Endothelial cell of umbilical vein (primary cell): Measurements from ENCODE around the gene RMI2. TPM values are rescaled to one million over a fixed set of nuclear protein-coding genes. Genes with fewer than 3 reads are reported as not detected.

Source experiments
- BruUV-seq: library from RNA; stranded (reverse); fragments of 400-500 nt; replicated peaks from 2 replicates; lab custom pipeline; 2021; lab: Mats Ljungman, UMichigan
- CTCF ChIA-PET: fragments of 300-600, 350-600 bp; sonication (Branson Sonifier 250); formaldehyde crosslinking; loops from one replicate; lab custom pipeline; 2021; ENCODE audit warnings: antibody characterized with exemption, inconsistent platforms; lab: Charles Lee
- POLR2A ChIA-PET: fragments of 300-600, 350-600 bp; sonication (Branson Sonifier 250); formaldehyde crosslinking; loops from one replicate; lab custom pipeline; 2021; ENCODE audit warnings: antibody characterized with exemption, inconsistent platforms; lab: Charles Lee
- DNase-seq: peaks from one replicate; pipeline ENCODE4 v3.0.0-alpha.2; 2011; ENCODE audit warnings: low read depth, low spot score
- FAIRE-seq: peaks from 2 replicates; lab custom pipeline; 2011; peaks lifted over from hg19 to GRCh38; lab: Jason Lieb, UNC
- H2AFZ ChIP-seq: 2 replicates; pipeline ENCODE4 v1.6.0; 2012; ENCODE audit warnings: low read depth, low read length, control low read depth, inconsistent platforms
- H3K27ac ChIP-seq: 2 replicates; pipeline ENCODE4 v1.5.1; 2011; ENCODE audit warnings: low read depth, mild to moderate bottlenecking, control low read depth, low read length, moderate library complexity; ENCODE audit not compliant: insufficient read depth
- H3K27me3 ChIP-seq, 2 experiments: 2 replicates each; pipeline versions ENCODE4 v1.6.0 to v1.6.1; 2011; ENCODE audit warnings: low read length in 2 of 2, mixed read lengths in 1 of 2; ENCODE audit not compliant: control insufficient read depth in 2 of 2, insufficient read depth in 2 of 2
- H3K36me3 ChIP-seq, 2 experiments: 2 replicates in 1 of 2; 3 replicates in 1 of 2; pipeline ENCODE4 v1.5.1; 2011; ENCODE audit warnings: low read length in 2 of 2, mild to moderate bottlenecking in 1 of 2, moderate library complexity in 1 of 2; ENCODE audit not compliant: control insufficient read depth in 2 of 2, insufficient read depth in 2 of 2; ENCODE audit errors: extremely low read depth in 1 of 2
- H3K4me1 ChIP-seq: 3 replicates; pipeline ENCODE4 v1.5.1; 2011; ENCODE audit warnings: mild to moderate bottlenecking, low read length; ENCODE audit not compliant: control insufficient read depth, insufficient read depth; ENCODE audit errors: extremely low read depth
- H3K4me2 ChIP-seq: 2 replicates; pipeline ENCODE4 v1.6.1; 2011; ENCODE audit warnings: low read length, control low read depth, mixed read lengths; ENCODE audit not compliant: insufficient read depth
- H3K4me3 ChIP-seq, 3 experiments: fragments of 200-600 bp in 1 of 3; sonication (generic), shearing (Covaris generic) in 1 of 3; replicated peaks in 1 of 3; 2 replicates each; pipeline ENCODE4 v1.5.1; 2011 to 2016; ENCODE audit warnings: control low read depth in 3 of 3, low read length in 3 of 3, mild to moderate bottlenecking in 2 of 3, inconsistent platforms in 1 of 3, low read depth in 1 of 3, moderate library complexity in 1 of 3; ENCODE audit not compliant: insufficient read depth in 1 of 3
- H3K79me2 ChIP-seq: 2 replicates; pipeline ENCODE4 v1.6.0; 2012; ENCODE audit warnings: low read length, inconsistent platforms; ENCODE audit not compliant: control insufficient read depth, insufficient read depth
- H3K9ac ChIP-seq: replicated peaks from 2 replicates; pipeline ENCODE3; 2011; ENCODE audit warnings: low read length, control low read depth; ENCODE audit not compliant: insufficient read depth; ENCODE audit errors: extremely low read depth
- H3K9me1 ChIP-seq: replicated peaks from 3 replicates; pipeline ENCODE4 v1.6.0; 2011; ENCODE audit warnings: mild to moderate bottlenecking, low read length; ENCODE audit not compliant: control insufficient read depth, insufficient read depth; ENCODE audit errors: extremely low read depth
- H3K9me3 ChIP-seq: replicated peaks from 2 replicates; pipeline ENCODE4 v1.5.1; 2012; ENCODE audit warnings: low read length, inconsistent platforms; ENCODE audit not compliant: control insufficient read depth, insufficient read depth
- H4K20me1 ChIP-seq: replicated peaks from 2 replicates; pipeline ENCODE3; 2011; ENCODE audit warnings: mild to moderate bottlenecking, low read length; ENCODE audit not compliant: control insufficient read depth, insufficient read depth; ENCODE audit errors: extremely low read depth
- CTCF ChIP-seq, 2 donors: IDR thresholded peaks; 1 replicate in 1 of 2; 2 replicates in 1 of 2; pipeline ENCODE4 v1.5.1; 2011; ENCODE audit warnings: low read length in 2 of 2, mild to moderate bottlenecking in 2 of 2, moderate library complexity in 2 of 2, control low read depth in 1 of 2, inconsistent platforms in 1 of 2, low read depth in 1 of 2; ENCODE audit not compliant: insufficient read depth in 1 of 2; ENCODE audit errors: extremely low read depth in 1 of 2
- EZH2 ChIP-seq: IDR thresholded peaks from 2 replicates; pipeline ENCODE4 v1.6.1; 2012; ENCODE audit warnings: borderline replicate concordance, low read depth, mild to moderate bottlenecking, moderate library complexity, low read length, inconsistent platforms; ENCODE audit not compliant: severe bottlenecking
- FOS ChIP-seq: IDR thresholded peaks from 2 replicates; pipeline ENCODE4 v1.6.1; 2011; ENCODE audit warnings: mild to moderate bottlenecking, low read length, moderate library complexity, borderline replicate concordance; ENCODE audit not compliant: insufficient read depth
- GATA2 ChIP-seq: IDR thresholded peaks from 2 replicates; pipeline ENCODE4 v1.7.0; 2011; ENCODE audit warnings: low read depth, mild to moderate bottlenecking, moderate library complexity, mixed read lengths, low read length; ENCODE audit not compliant: insufficient read length, insufficient read depth
- MAX ChIP-seq: IDR thresholded peaks from 2 replicates; pipeline ENCODE4 v1.6.1; 2011; ENCODE audit not compliant: insufficient read depth, insufficient read length
- MYC ChIP-seq: IDR thresholded peaks from one replicate; pipeline ENCODE4 v1.6.1; 2011; ENCODE audit warnings: mild to moderate bottlenecking, low read depth, low read length
- POLR2A ChIP-seq: IDR thresholded peaks from 2 replicates; pipeline ENCODE4 v1.6.1; 2012; ENCODE audit warnings: low read depth, mild to moderate bottlenecking, control low read depth, low read length
- POLR2AphosphoS5 ChIP-seq: IDR thresholded peaks from 2 replicates; pipeline ENCODE4 v1.6.1; 2012; ENCODE audit warnings: low read depth, mild to moderate bottlenecking, control low read depth, low read length, moderate library complexity; ENCODE audit not compliant: insufficient read depth
- dilution Hi-C: fragments of 300-500 bp; cut with MboI; formaldehyde crosslinking; loops from one replicate; pipeline ENCODE4 v1.15.0; 2019; ENCODE audit warnings: low sequenced_read_pairs; ENCODE audit not compliant: extremely low pct_ligation_motif_present
- intact Hi-C: fragments of 100-400 bp; cut with micrococcal nuclease; formaldehyde crosslinking; loops from one replicate; pipeline ENCODE4 v1.10.0; 2022
- polyA plus RNA-seq, 4 experiments: library from polyadenylated mRNA; depleted of rRNA in 3 of 4; stranded (reverse) in 3 of 4; unstranded in 1 of 4; fragments of >200 nt; gene quantifications; 2 replicates each; pipeline versions ENCODE4 v1.2.1 to v1.2.3, GENCODE V29; 2011 to 2012; ENCODE audit warnings: missing spikeins in 1 of 4
- total RNA-seq: library from RNA; stranded (reverse); gene quantifications from 2 replicates; pipeline ENCODE4 v1.2.3, GENCODE V29; 2021

Gene RMI2
- total and polyA plus RNA-seq, 2 donors (not counting 3 experiments of a cell fraction or from before 2014, with no cell fraction given) = 5.3 to 7.7 TPM

GRCh38 chr16:11384184-11384955, 39.1 kb downstream of the RMI2 start:
- no peaks in the 10 kb centered on the region for H3K9me1 ChIP-seq
- H2AFZ ChIP-seq = no peak overlapping the region
- dilution Hi-C loops (no loop called here), intact Hi-C loops (no loop called here)
- H3K9me3 ChIP-seq = no peaks in the 10 kb centered on the region
- no peaks in the 10 kb centered on the region for H3K79me2 ChIP-seq
- H3K36me3 ChIP-seq = no peaks in the 10 kb centered on the region
- no peaks in the 10 kb centered on the region for H3K4me1 ChIP-seq
- H4K20me1 ChIP-seq = no peaks in the 10 kb centered on the region
- H3K9ac ChIP-seq = no peak overlapping the region
- no TSS peak for BruUV-seq
- no peak overlapping the region for H3K27ac ChIP-seq
- CTCF ChIA-PET = interaction anchor here (1.0 to 1.3 kb wide), 2 partner anchors 11 to 13 kb away, joined by 4 to 5 read pairs; no protein-coding TSS in a partner anchor
- POLR2A ChIA-PET = no interaction called here
- FAIRE-seq = no peak
- TF ChIP-seq MAX = no peak
- no peak for TF ChIP-seq POLR2A
- TF ChIP-seq EZH2 = no peak
- no peak for TF ChIP-seq FOS
- no peak for TF ChIP-seq MYC
- no peak for TF ChIP-seq GATA2
- no peak for TF ChIP-seq CTCF (IDR thresholded peaks at IDR 0.05; ENCODE audit: extremely low read depth in 1 of 2, insufficient read depth in 1 of 2, low read depth in 1 of 2, low read length in 2 of 2)
- TF ChIP-seq POLR2AphosphoS5 = no peak
- no peak overlapping the region for H3K4me3 ChIP-seq
- no peak for DNase-seq
- no peak overlapping the region for H3K4me2 ChIP-seq
- no peaks in the 10 kb centered on the region for H3K27me3 ChIP-seq
